Transverse colon (tissue), 3 donors: Measurements from ENCODE around the gene MYOZ2.

Experiments used
- CTCF ChIP-seq, 5 experiments: fragments of 200-600 bp in 3 of 5; fragments of 450-650 bp in 2 of 5; sonication (generic) in 3 of 5; IDR thresholded peaks; 1 replicate in 2 of 5; 2 replicates in 3 of 5; pipeline ENCODE4 v1.5.1; 2016 to 2017; ENCODE audit warnings: antibody characterized with exemption in 5 of 5, inconsistent platforms in 3 of 5, mild to moderate bottlenecking in 2 of 5, moderate library complexity in 1 of 5
- EP300 ChIP-seq: sonication (generic); formaldehyde crosslinking; IDR thresholded peaks from one replicate; pipeline ENCODE4 v1.6.1; 2017; ENCODE audit warnings: antibody characterized with exemption, low read depth
- POLR2A ChIP-seq: fragments of 450-650 bp; IDR thresholded peaks from one replicate; pipeline ENCODE4 v1.6.1; 2016; ENCODE audit warnings: antibody characterized with exemption, mild to moderate bottlenecking, moderate library complexity

GRCh38 chr4:119233750-119234149 is 98.1 kb downstream of the MYOZ2 start:
- TF ChIP-seq EP300 (no peak), CTCF (IDR thresholded peaks at IDR 0.05) (no peak), POLR2A (no peak)
